Tibial nerve (tissue), 4 donors: ENCODE data around the gene CFP.

Experiments used
- CTCF ChIP-seq, 5 experiments: fragments of 200-600 bp in 3 of 5; fragments of 450-650 bp in 2 of 5; sonication (generic) in 3 of 5; IDR thresholded peaks; one replicate each; pipeline ENCODE4 v1.5.1; 2016 to 2019; ENCODE audit warnings: antibody characterized with exemption in 5 of 5, mild to moderate bottlenecking in 3 of 5, moderate library complexity in 2 of 5
- EP300 ChIP-seq, 2 donors: sonication (generic); formaldehyde crosslinking; IDR thresholded peaks; one replicate each; pipeline ENCODE4 v1.6.1; 2017; ENCODE audit warnings: antibody characterized with exemption in 2 of 2, mild to moderate bottlenecking in 1 of 2
- POLR2A ChIP-seq, 2 donors: fragments of 450-650 bp; IDR thresholded peaks; one replicate each; pipeline ENCODE4 v1.6.1; 2017; ENCODE audit warnings: antibody characterized with exemption in 2 of 2, mild to moderate bottlenecking in 2 of 2, moderate library complexity in 2 of 2

- no peak for TF ChIP-seq CTCF (IDR thresholded peaks at IDR 0.05)
- TF ChIP-seq EP300 (IDR thresholded peaks at IDR 0.05) = peak in 1 of 2 donors; percentile 7
- TF ChIP-seq POLR2A (IDR thresholded peaks at IDR 0.05) = no peak
Observed at GRCh38 chrX:47579537-47579936, 50.2 kb downstream of the CFP start.
